Mesothelial cell of epicardium (in vitro differentiated cells): ENCODE data around the gene EFCAB6. TPM values are rescaled to one million over a fixed set of nuclear protein-coding genes. Genes with fewer than 3 reads are reported as not detected.

Experiments used
- DNase-seq, 2 experiments: peaks; one replicate each; pipeline ENCODE4 v3.0.0; 2021; ENCODE audit warnings: low spot score in 2 of 2; ENCODE audit not compliant: unreplicated experiment in 2 of 2
- H3K27ac Mint-ChIP-seq: 2 replicates; pipeline ENCODE4 v1.8.0; 2021; ENCODE audit warnings: mixed read lengths
- H3K27me3 Mint-ChIP-seq: 2 replicates; pipeline ENCODE4 v1.8.0; 2021; ENCODE audit warnings: low read depth, mixed read lengths
- H3K36me3 Mint-ChIP-seq: 2 replicates; pipeline ENCODE4 v1.8.0; 2021; ENCODE audit warnings: mixed read lengths
- H3K4me1 Mint-ChIP-seq: 2 replicates; pipeline ENCODE4 v1.8.0; 2021; ENCODE audit warnings: mixed read lengths
- H3K4me3 Mint-ChIP-seq: 2 replicates; pipeline ENCODE4 v1.8.0; 2021; ENCODE audit warnings: mild to moderate bottlenecking, moderate library complexity, mixed read lengths
- H3K9me3 Mint-ChIP-seq: 2 replicates; pipeline ENCODE4 v1.8.0; 2021; ENCODE audit warnings: mixed read lengths
- CTCF ChIP-seq: fragments of 200-600 bp; sonication (generic); IDR thresholded peaks from one replicate; pipeline ENCODE4 v1.5.0; 2021; ENCODE audit warnings: antibody characterized with exemption; ENCODE audit not compliant: unreplicated experiment
- total RNA-seq: library from RNA; stranded (reverse); gene quantifications from 3 replicates; pipeline ENCODE4 v1.2.1, GENCODE V29; 2021

The EFCAB6 gene
- total RNA-seq, 1 donor from 2014 or later: 2.6 TPM

GRCh38 chr22:43827003-43827735, 15.1 kb upstream of the EFCAB6 start:
- H3K36me3 Mint-ChIP-seq: no peaks in the 10 kb centered on the region
- no peak overlapping the region for H3K27ac Mint-ChIP-seq
- peaks cover 30% of the 10 kb centered on the region for H3K4me1 Mint-ChIP-seq
- peaks cover 5% of the 10 kb centered on the region for H3K27me3 Mint-ChIP-seq
- H3K4me3 Mint-ChIP-seq: no peak overlapping the region
- H3K9me3 Mint-ChIP-seq: no peaks in the 10 kb centered on the region
- no peak for TF ChIP-seq CTCF
- no peak for DNase-seq

GRCh38 chr22:43826142-43827002, 14.3 kb upstream of the EFCAB6 start:
- Mint-ChIP-seq H3K27ac (no peak overlapping the region), H3K4me1 (peaks cover 30% of the 10 kb centered on the region), H3K27me3 (peaks cover 5% of the 10 kb centered on the region), H3K9me3 (no peaks in the 10 kb centered on the region), H3K4me3 (no peak overlapping the region), H3K36me3 (no peaks in the 10 kb centered on the region)
- TF ChIP-seq CTCF: no peak
- DNase-seq: peak in 1 of 2 experiments; percentile 31

GRCh38 chr22:43825651-43826050, 13.5 kb upstream of the EFCAB6 start:
- Mint-ChIP-seq H3K27ac (no peak overlapping the region), H3K9me3 (no peaks in the 10 kb centered on the region), H3K4me3 (no peak overlapping the region), H3K4me1 (peaks cover 30% of the 10 kb centered on the region), H3K36me3 (no peaks in the 10 kb centered on the region), H3K27me3 (peaks cover 5% of the 10 kb centered on the region)
- TF ChIP-seq CTCF: no peak
- peak in 1 of 2 experiments; percentile 1 for DNase-seq

GRCh38 chr22:43824724-43825420, 12.8 kb upstream of the EFCAB6 start:
- Mint-ChIP-seq H3K4me3 (no peak overlapping the region), H3K27ac (no peak overlapping the region), H3K4me1 (peaks cover 26% of the 10 kb centered on the region), H3K36me3 (no peaks in the 10 kb centered on the region), H3K27me3 (peaks cover 5% of the 10 kb centered on the region), H3K9me3 (no peaks in the 10 kb centered on the region)
- DNase-seq: peak in 1 of 2 experiments; percentile 30
- no peak for TF ChIP-seq CTCF

- H3K27me3 Mint-ChIP-seq: peaks cover 5% of the 10 kb centered on the region
- TF ChIP-seq CTCF: no peak
- no peaks in the 10 kb centered on the region for H3K9me3 Mint-ChIP-seq
- H3K27ac Mint-ChIP-seq: no peak overlapping the region
- H3K36me3 Mint-ChIP-seq: no peaks in the 10 kb centered on the region
- no peak overlapping the region for H3K4me3 Mint-ChIP-seq
- H3K4me1 Mint-ChIP-seq: peaks cover 18% of the 10 kb centered on the region
- peak in 1 of 2 experiments; percentile 9 for DNase-seq
These were observed 12.0 kb upstream of the EFCAB6 start for GRCh38 chr22:43823911-43824665.
